GM12801 (cell line): Measurements from ENCODE around the gene ASB4.

Experiments used
- CTCF ChIP-seq: IDR thresholded peaks from one replicate; pipeline ENCODE4 v1.5.1; 2011; ENCODE audit warnings: control low read depth; ENCODE audit not compliant: insufficient read length; ENCODE audit errors: extremely low read depth

ASB4 gene

DNA sequence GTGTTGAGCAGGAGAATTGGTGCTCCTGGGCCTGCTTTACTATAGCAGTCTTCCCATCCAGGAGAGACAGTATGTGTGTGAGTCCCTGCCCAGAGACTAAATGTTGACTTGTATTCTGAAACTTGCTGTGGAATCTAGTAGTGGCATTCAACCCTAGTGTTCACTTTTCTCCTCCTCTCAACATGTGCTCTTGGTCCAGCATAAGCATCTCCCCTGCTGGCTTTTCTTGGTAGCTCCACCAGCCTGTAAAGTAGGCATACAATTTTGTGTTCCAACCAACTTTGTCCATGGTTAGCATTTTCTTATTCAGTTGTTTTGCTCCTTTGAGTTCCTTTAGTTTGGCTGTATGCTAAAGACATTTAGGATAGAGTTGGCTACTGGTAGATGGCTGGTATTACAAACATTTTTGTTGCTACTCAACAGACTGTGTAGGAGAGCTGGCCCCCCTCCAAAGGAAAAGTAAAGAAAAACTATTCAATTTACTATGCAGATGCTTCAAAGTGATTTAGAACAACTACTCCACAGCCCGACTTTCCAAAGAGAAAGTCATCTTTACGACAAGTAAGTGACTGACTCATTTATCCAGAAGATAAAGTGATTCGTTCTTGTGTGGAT is 46.0 kb downstream of the ASB4 start:
- TF ChIP-seq CTCF: no peak

DNA sequence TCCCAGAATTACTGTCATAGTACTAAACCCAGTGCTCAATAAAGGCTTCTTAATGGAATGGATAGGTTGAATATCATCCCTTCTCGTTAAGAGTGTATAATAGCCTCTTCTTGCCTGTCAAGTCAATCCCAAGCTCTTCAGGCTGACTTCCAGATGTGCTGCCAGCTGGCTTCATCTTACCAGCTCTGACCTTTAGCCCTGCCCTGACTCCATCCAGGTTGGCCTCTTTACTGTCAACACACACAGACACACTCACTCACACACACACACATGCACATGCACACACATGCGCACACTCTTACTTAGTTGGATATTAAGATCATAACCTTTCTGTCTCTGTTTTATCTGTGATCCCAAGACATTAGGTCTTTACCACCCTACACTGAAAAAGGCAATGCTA is 49.1 kb downstream of the ASB4 start:
- no peak for TF ChIP-seq CTCF

- no peak for TF ChIP-seq CTCF
Observed at GRCh38 chr7:95535662-95536061, 49.9 kb downstream of the ASB4 start.

GRCh38 chr7:95536656-95537311 is 51.0 kb downstream of the ASB4 start:
- no peak for TF ChIP-seq CTCF

DNA sequence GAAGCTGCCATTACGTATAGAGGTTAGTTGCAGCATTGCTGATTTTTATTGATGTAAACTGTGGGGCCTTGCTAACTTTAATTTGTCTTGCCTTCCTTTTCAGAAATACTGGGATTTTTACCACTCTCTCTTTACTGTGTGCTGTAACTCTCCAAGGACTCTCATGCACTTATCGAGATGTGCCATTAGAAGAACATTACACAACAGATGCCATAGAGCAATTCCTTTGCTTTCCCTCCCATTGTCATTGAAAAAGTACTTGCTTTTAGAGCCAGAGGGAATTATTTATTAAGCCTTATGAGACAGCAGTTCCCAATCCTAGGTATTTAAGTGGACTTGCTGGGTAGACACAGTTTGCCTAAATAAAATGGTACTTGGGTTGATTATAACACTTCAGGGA is 51.7 kb downstream of the ASB4 start:
- TF ChIP-seq CTCF: no peak

GRCh38 chr7:95539426-95539825 is 53.7 kb downstream of the ASB4 start:
- TF ChIP-seq CTCF: no peak

DNA sequence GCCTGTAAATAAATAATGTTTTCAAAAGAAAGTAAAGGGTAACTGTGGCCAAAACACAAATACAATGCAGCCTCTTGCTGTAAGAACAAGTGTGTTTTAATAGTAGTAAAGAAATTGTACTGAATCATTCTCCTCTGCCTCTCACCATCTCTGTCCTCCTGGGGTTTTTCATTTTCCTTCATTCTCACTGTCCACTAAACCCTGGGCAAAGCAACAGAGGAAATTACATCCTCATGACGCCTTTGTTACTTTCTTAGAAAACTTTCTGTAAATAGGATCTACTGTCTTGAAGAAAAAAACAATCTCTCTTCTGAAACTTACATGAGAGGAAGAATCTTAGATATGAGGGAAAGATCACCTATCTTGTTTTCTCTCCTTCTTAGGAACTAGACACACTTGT is 54.6 kb downstream of the ASB4 start:
- TF ChIP-seq CTCF: no peak

GRCh38 chr7:95543312-95543711 is 57.6 kb downstream of the ASB4 start:
- no peak for TF ChIP-seq CTCF
